Endothelial cell of umbilical vein (primary cell): Measurements from ENCODE around the gene CD19. TPM values are rescaled to one million over a fixed set of nuclear protein-coding genes. Genes with fewer than 3 reads are reported as not detected.

Source experiments
- BruUV-seq: library from RNA; stranded (reverse); fragments of 400-500 nt; replicated peaks from 2 replicates; lab custom pipeline; 2021; lab: Mats Ljungman, UMichigan
- CTCF ChIA-PET: fragments of 300-600, 350-600 bp; sonication (Branson Sonifier 250); formaldehyde crosslinking; loops from one replicate; lab custom pipeline; 2021; ENCODE audit warnings: antibody characterized with exemption, inconsistent platforms; lab: Charles Lee
- POLR2A ChIA-PET: fragments of 300-600, 350-600 bp; sonication (Branson Sonifier 250); formaldehyde crosslinking; loops from one replicate; lab custom pipeline; 2021; ENCODE audit warnings: antibody characterized with exemption, inconsistent platforms; lab: Charles Lee
- DNase-seq: peaks from one replicate; pipeline ENCODE4 v3.0.0-alpha.2; 2011; ENCODE audit warnings: low read depth, low spot score
- FAIRE-seq: peaks from 2 replicates; lab custom pipeline; 2011; peaks lifted over from hg19 to GRCh38; lab: Jason Lieb, UNC
- H2AFZ ChIP-seq: 2 replicates; pipeline ENCODE4 v1.6.0; 2012; ENCODE audit warnings: low read depth, low read length, control low read depth, inconsistent platforms
- H3K27ac ChIP-seq: 2 replicates; pipeline ENCODE4 v1.5.1; 2011; ENCODE audit warnings: low read depth, mild to moderate bottlenecking, control low read depth, low read length, moderate library complexity; ENCODE audit not compliant: insufficient read depth
- H3K27me3 ChIP-seq, 2 experiments: 2 replicates each; pipeline versions ENCODE4 v1.6.0 to v1.6.1; 2011; ENCODE audit warnings: low read length in 2 of 2, mixed read lengths in 1 of 2; ENCODE audit not compliant: control insufficient read depth in 2 of 2, insufficient read depth in 2 of 2
- H3K36me3 ChIP-seq, 2 experiments: 2 replicates in 1 of 2; 3 replicates in 1 of 2; pipeline ENCODE4 v1.5.1; 2011; ENCODE audit warnings: low read length in 2 of 2, mild to moderate bottlenecking in 1 of 2, moderate library complexity in 1 of 2; ENCODE audit not compliant: control insufficient read depth in 2 of 2, insufficient read depth in 2 of 2; ENCODE audit errors: extremely low read depth in 1 of 2
- H3K4me1 ChIP-seq: 3 replicates; pipeline ENCODE4 v1.5.1; 2011; ENCODE audit warnings: mild to moderate bottlenecking, low read length; ENCODE audit not compliant: control insufficient read depth, insufficient read depth; ENCODE audit errors: extremely low read depth
- H3K4me2 ChIP-seq: 2 replicates; pipeline ENCODE4 v1.6.1; 2011; ENCODE audit warnings: low read length, control low read depth, mixed read lengths; ENCODE audit not compliant: insufficient read depth
- H3K4me3 ChIP-seq, 3 experiments: fragments of 200-600 bp in 1 of 3; sonication (generic), shearing (Covaris generic) in 1 of 3; replicated peaks in 1 of 3; 2 replicates each; pipeline ENCODE4 v1.5.1; 2011 to 2016; ENCODE audit warnings: control low read depth in 3 of 3, low read length in 3 of 3, mild to moderate bottlenecking in 2 of 3, inconsistent platforms in 1 of 3, low read depth in 1 of 3, moderate library complexity in 1 of 3; ENCODE audit not compliant: insufficient read depth in 1 of 3
- H3K79me2 ChIP-seq: 2 replicates; pipeline ENCODE4 v1.6.0; 2012; ENCODE audit warnings: low read length, inconsistent platforms; ENCODE audit not compliant: control insufficient read depth, insufficient read depth
- H3K9ac ChIP-seq: replicated peaks from 2 replicates; pipeline ENCODE3; 2011; ENCODE audit warnings: low read length, control low read depth; ENCODE audit not compliant: insufficient read depth; ENCODE audit errors: extremely low read depth
- H3K9me1 ChIP-seq: replicated peaks from 3 replicates; pipeline ENCODE4 v1.6.0; 2011; ENCODE audit warnings: mild to moderate bottlenecking, low read length; ENCODE audit not compliant: control insufficient read depth, insufficient read depth; ENCODE audit errors: extremely low read depth
- H3K9me3 ChIP-seq: replicated peaks from 2 replicates; pipeline ENCODE4 v1.5.1; 2012; ENCODE audit warnings: low read length, inconsistent platforms; ENCODE audit not compliant: control insufficient read depth, insufficient read depth
- H4K20me1 ChIP-seq: replicated peaks from 2 replicates; pipeline ENCODE3; 2011; ENCODE audit warnings: mild to moderate bottlenecking, low read length; ENCODE audit not compliant: control insufficient read depth, insufficient read depth; ENCODE audit errors: extremely low read depth
- EZH2 ChIP-seq: IDR thresholded peaks from 2 replicates; pipeline ENCODE4 v1.6.1; 2012; ENCODE audit warnings: borderline replicate concordance, low read depth, mild to moderate bottlenecking, moderate library complexity, low read length, inconsistent platforms; ENCODE audit not compliant: severe bottlenecking
- GATA2 ChIP-seq: IDR thresholded peaks from 2 replicates; pipeline ENCODE4 v1.7.0; 2011; ENCODE audit warnings: low read depth, mild to moderate bottlenecking, moderate library complexity, mixed read lengths, low read length; ENCODE audit not compliant: insufficient read length, insufficient read depth
- JUN ChIP-seq: IDR thresholded peaks from 2 replicates; pipeline ENCODE4 v1.6.1; 2011; ENCODE audit warnings: borderline replicate concordance, low read depth; ENCODE audit not compliant: insufficient read length, insufficient read depth
- POLR2AphosphoS5 ChIP-seq: IDR thresholded peaks from 2 replicates; pipeline ENCODE4 v1.6.1; 2012; ENCODE audit warnings: low read depth, mild to moderate bottlenecking, control low read depth, low read length, moderate library complexity; ENCODE audit not compliant: insufficient read depth
- dilution Hi-C: fragments of 300-500 bp; cut with MboI; formaldehyde crosslinking; loops from one replicate; pipeline ENCODE4 v1.15.0; 2019; ENCODE audit warnings: low sequenced_read_pairs; ENCODE audit not compliant: extremely low pct_ligation_motif_present
- intact Hi-C: fragments of 100-400 bp; cut with micrococcal nuclease; formaldehyde crosslinking; loops from one replicate; pipeline ENCODE4 v1.10.0; 2022
- polyA plus RNA-seq, 4 experiments: library from polyadenylated mRNA; depleted of rRNA in 3 of 4; stranded (reverse) in 3 of 4; unstranded in 1 of 4; fragments of >200 nt; gene quantifications; 2 replicates each; pipeline versions ENCODE4 v1.2.1 to v1.2.3, GENCODE V29; 2011 to 2012; ENCODE audit warnings: missing spikeins in 1 of 4
- total RNA-seq: library from RNA; stranded (reverse); gene quantifications from 2 replicates; pipeline ENCODE4 v1.2.3, GENCODE V29; 2021
- TF ChIP-seq, protein P1 (sequence below), 2 donors: IDR thresholded peaks; 1 replicate in 1 of 2; 2 replicates in 1 of 2; pipeline ENCODE4 v1.5.1; 2011; ENCODE audit warnings: low read length in 2 of 2, mild to moderate bottlenecking in 2 of 2, moderate library complexity in 2 of 2, control low read depth in 1 of 2, inconsistent platforms in 1 of 2, low read depth in 1 of 2; ENCODE audit not compliant: insufficient read depth in 1 of 2; ENCODE audit errors: extremely low read depth in 1 of 2

The CD19 gene
- total and polyA plus RNA-seq, 2 donors (not counting 3 experiments of a cell fraction or from before 2014, with no cell fraction given): 0.06 TPM; not detected in 1

DNA sequence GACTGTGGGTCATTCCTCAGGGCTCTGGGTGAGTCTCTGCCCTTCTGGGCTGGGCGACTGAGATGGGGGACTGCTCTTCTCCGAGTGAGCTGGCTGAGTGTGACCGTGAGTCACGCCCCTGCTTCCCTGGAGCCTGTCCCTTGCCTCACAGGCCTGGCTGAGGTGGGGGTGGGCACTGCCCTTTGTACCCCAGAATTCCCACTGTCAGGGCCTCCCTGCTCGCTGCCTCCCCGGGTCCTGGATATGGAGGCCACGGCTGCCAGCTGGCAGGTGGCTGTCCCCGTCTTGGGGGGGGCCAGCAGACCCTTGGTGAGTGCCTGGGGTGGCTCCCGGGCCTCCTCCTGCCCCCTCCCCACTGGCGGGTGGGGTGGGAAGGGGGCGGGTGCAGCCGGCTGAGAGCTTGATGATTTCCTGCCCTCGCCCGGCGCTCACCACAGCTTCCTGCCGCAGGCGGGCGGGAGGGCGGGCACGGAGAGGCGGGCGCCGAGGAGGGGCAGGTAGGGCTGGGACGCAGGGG lies 52.9 kb downstream of the CD19 start, which contains the start of gene LAT:
Gene LAT, plus strand, starts transcription at position 434 of the 517 bp plus-strand sequence. CDS start 366 bp downstream, outside the sequence.
- no peak for FAIRE-seq
- no peaks in the 10 kb centered on the region for H3K79me2 ChIP-seq
- no peaks in the 10 kb centered on the region for H3K9me3 ChIP-seq
- DNase-seq: no peak
- CTCF ChIA-PET: interaction anchor here (1.0 to 1.4 kb wide), 2 partner anchors 11 to 33 kb away, joined by 4 to 8 read pairs; no protein-coding TSS in a partner anchor
- POLR2A ChIA-PET: interaction anchor here (0.9 kb wide), 1 partner anchor 34 kb away, joined by 3 read pairs; the partner anchor contains the start of gene NFATC2IP
- H3K27ac ChIP-seq: no peak within 1 kb of the TSS
- no peak within 1 kb of the TSS for H3K9ac ChIP-seq
- no peak within 1 kb of the TSS for H2AFZ ChIP-seq
- dilution Hi-C loops: no loop called here
- intact Hi-C loops: no loop called here
- no peaks in the 10 kb centered on the region for H4K20me1 ChIP-seq
- H3K9me1 ChIP-seq: no peaks in the 10 kb centered on the region
- peaks cover 5 to 28% of the 10 kb centered on the region in 2 experiments for H3K36me3 ChIP-seq
- no peaks in the 10 kb centered on the region for H3K27me3 ChIP-seq
- no peak within 1 kb of the TSS for H3K4me3 ChIP-seq
- H3K4me1 ChIP-seq: no peaks in the 10 kb centered on the region
- no peak within 1 kb of the TSS for H3K4me2 ChIP-seq
- BruUV-seq: no TSS peak
- TF ChIP-seq, protein P1, sequence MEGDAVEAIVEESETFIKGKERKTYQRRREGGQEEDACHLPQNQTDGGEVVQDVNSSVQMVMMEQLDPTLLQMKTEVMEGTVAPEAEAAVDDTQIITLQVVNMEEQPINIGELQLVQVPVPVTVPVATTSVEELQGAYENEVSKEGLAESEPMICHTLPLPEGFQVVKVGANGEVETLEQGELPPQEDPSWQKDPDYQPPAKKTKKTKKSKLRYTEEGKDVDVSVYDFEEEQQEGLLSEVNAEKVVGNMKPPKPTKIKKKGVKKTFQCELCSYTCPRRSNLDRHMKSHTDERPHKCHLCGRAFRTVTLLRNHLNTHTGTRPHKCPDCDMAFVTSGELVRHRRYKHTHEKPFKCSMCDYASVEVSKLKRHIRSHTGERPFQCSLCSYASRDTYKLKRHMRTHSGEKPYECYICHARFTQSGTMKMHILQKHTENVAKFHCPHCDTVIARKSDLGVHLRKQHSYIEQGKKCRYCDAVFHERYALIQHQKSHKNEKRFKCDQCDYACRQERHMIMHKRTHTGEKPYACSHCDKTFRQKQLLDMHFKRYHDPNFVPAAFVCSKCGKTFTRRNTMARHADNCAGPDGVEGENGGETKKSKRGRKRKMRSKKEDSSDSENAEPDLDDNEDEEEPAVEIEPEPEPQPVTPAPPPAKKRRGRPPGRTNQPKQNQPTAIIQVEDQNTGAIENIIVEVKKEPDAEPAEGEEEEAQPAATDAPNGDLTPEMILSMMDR (IDR thresholded peaks at IDR 0.05; ENCODE audit: extremely low read depth in 1 of 2, insufficient read depth in 1 of 2, low read depth in 1 of 2, low read length in 2 of 2): no peak
- TF ChIP-seq GATA2 (no peak), EZH2 (no peak), POLR2AphosphoS5 (no peak), JUN (no peak)
